MCF 10A (cell line): ENCODE data around the gene OR8B3. TPM values are rescaled to one million over a fixed set of nuclear protein-coding genes. Genes with fewer than 3 reads are reported as not detected.
"Not testable (repeated sequence)": the region's sequence is repeated elsewhere in the genome, so short reads cannot be mapped to it uniquely, and the experiment has no call there.

Experiments used
- BruUV-seq: library from RNA; stranded (reverse); fragments of 400-500 nt; replicated peaks from 2 replicates; lab custom pipeline; 2021; lab: Mats Ljungman, UMichigan
- CTCF ChIA-PET: fragments of 300-600 bp; sonication (Branson Sonifier 250); formaldehyde crosslinking; extraction: SDS; loops from one replicate; lab custom pipeline; 2021; ENCODE audit warnings: antibody characterized with exemption, inconsistent platforms; lab: Yijun Ruan, JAX
- POLR2A ChIA-PET: fragments of 300-600, 350-650 bp; sonication (Branson Sonifier 250); formaldehyde crosslinking; extraction: SDS; loops from one replicate; lab custom pipeline; 2020; ENCODE audit warnings: antibody characterized with exemption, inconsistent platforms; lab: Yijun Ruan, JAX
- DNase-seq: peaks from one replicate; pipeline ENCODE4 v3.0.0-alpha.2; 2018; ENCODE audit not compliant: unreplicated experiment
- H3K27ac Mint-ChIP-seq: one replicate; pipeline ENCODE4 v1.8.0; 2022; ENCODE audit warnings: mild to moderate bottlenecking, low read depth, mixed read lengths; ENCODE audit not compliant: unreplicated experiment
- H3K27me3 Mint-ChIP-seq: one replicate; pipeline ENCODE4 v1.8.0; 2022; ENCODE audit warnings: mixed read lengths; ENCODE audit not compliant: insufficient read depth, unreplicated experiment
- H3K36me3 Mint-ChIP-seq: one replicate; pipeline ENCODE4 v1.8.0; 2022; ENCODE audit warnings: mild to moderate bottlenecking, moderate library complexity, mixed read lengths; ENCODE audit not compliant: insufficient read depth, unreplicated experiment
- H3K4me1 Mint-ChIP-seq: one replicate; pipeline ENCODE4 v1.8.0; 2022; ENCODE audit warnings: mixed read lengths; ENCODE audit not compliant: insufficient read depth, unreplicated experiment
- H3K4me3 Mint-ChIP-seq: one replicate; pipeline ENCODE4 v1.8.0; 2022; ENCODE audit warnings: mild to moderate bottlenecking, moderate library complexity, mixed read lengths; ENCODE audit not compliant: unreplicated experiment
- H3K9me3 Mint-ChIP-seq: one replicate; pipeline ENCODE4 v1.8.0; 2022; ENCODE audit warnings: mixed read lengths; ENCODE audit not compliant: unreplicated experiment
- intact Hi-C: fragments of 100-400 bp; cut with micrococcal nuclease; formaldehyde crosslinking; loops from 2 replicates; pipeline ENCODE4 v1.14.1; 2022
- total RNA-seq: library from RNA; stranded (reverse); gene quantifications from 2 replicates; pipeline ENCODE4 v1.2.3, GENCODE V29; 2022
- TF ChIP-seq, protein P1 (sequence below): fragments of 200-600 bp; IDR thresholded peaks from one replicate; pipeline ENCODE4 v1.8.0; 2022; ENCODE audit warnings: antibody characterized with exemption, mild to moderate bottlenecking; ENCODE audit not compliant: unreplicated experiment

OR8B3 gene
- total RNA-seq, 1 experiment from 2014 or later, result not detected

DNA sequence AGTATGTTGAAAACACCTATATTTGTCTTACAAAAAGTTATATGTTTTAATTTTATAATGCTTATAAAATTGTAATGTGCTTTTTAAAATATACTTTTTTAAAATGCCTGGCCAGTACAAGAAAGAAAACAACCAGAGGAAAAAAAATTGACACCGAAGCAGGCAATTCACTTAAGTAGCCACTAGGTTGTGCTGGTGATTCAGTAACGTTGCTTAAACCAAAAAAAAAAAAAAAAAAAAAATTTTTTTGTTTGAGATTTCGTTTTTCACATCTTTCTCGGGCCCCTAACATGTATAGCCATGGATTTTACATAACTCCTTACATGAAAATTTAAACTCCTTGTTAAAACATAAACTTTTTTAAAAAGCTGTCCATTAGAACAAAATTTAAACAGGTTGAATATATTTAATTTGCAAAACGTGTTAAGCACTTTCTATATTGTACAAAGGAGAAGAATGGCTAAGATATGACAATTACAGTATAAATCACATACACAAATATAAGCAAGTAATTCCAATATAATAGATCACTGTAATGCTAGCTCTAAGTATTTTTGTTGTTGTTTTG lies 16.6 kb upstream of the OR8B3 start:
- no peak overlapping the region for H3K4me3 Mint-ChIP-seq
- BruUV-seq, result no TSS peak
- TF ChIP-seq, protein P1, sequence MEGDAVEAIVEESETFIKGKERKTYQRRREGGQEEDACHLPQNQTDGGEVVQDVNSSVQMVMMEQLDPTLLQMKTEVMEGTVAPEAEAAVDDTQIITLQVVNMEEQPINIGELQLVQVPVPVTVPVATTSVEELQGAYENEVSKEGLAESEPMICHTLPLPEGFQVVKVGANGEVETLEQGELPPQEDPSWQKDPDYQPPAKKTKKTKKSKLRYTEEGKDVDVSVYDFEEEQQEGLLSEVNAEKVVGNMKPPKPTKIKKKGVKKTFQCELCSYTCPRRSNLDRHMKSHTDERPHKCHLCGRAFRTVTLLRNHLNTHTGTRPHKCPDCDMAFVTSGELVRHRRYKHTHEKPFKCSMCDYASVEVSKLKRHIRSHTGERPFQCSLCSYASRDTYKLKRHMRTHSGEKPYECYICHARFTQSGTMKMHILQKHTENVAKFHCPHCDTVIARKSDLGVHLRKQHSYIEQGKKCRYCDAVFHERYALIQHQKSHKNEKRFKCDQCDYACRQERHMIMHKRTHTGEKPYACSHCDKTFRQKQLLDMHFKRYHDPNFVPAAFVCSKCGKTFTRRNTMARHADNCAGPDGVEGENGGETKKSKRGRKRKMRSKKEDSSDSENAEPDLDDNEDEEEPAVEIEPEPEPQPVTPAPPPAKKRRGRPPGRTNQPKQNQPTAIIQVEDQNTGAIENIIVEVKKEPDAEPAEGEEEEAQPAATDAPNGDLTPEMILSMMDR, result peak; percentile 67
- H3K9me3 Mint-ChIP-seq, result no peaks in the 10 kb centered on the region
- ChIA-PET POLR2A (no interaction called here), CTCF (interaction anchor here (0.6 to 8.2 kb wide), 23 partner anchors 9 to 1435 kb away, joined by 3 to 87 read pairs (median 4); partner anchors contain the start of gene OR8B4)
- DNase-seq, result peak; percentile 39
- no peaks in the 10 kb centered on the region for H3K36me3 Mint-ChIP-seq
- H3K4me1 Mint-ChIP-seq, result no peaks in the 10 kb centered on the region
- intact Hi-C loops, result loop anchor here (1.0 kb wide), 1 partner anchor 171 kb away; no protein-coding TSS in a partner anchor
- no peak overlapping the region for H3K27ac Mint-ChIP-seq
- H3K27me3 Mint-ChIP-seq, result peaks cover 63% of the 10 kb centered on the region

DNA sequence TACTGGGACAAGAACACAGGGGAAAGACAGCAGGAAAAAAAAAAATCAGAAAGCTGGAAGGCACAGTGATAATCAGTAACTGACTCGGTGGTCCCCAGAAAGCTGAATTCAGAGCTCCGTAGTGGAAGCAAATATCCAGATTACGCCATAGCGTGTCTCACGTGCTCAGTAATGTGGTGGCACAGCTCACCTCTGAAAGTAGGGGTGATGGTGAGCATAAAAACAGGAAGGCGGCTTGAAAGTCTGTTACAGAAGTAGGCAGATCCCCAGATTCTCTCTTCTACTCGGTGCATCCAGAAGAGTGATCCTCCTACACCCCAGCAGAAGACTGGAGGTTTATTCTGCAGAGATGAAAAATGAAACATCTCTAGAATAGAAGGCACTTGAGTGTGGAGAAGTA lies 11.1 kb upstream of the OR8B3 start:
- Mint-ChIP-seq H3K36me3 (no peaks in the 10 kb centered on the region), H3K4me1 (no peaks in the 10 kb centered on the region), H3K9me3 (no peaks in the 10 kb centered on the region), H3K4me3 (no peak overlapping the region), H3K27ac (no peak overlapping the region), H3K27me3 (peaks cover 86% of the 10 kb centered on the region)
- CTCF ChIA-PET, result interaction anchor here (0.8 kb wide), 1 partner anchor 176 kb away, joined by 3 read pairs; no protein-coding TSS in a partner anchor
- no peak for DNase-seq
- intact Hi-C loops, result loop anchor here (10.0 kb wide), 1 partner anchor 425 kb away; no protein-coding TSS in a partner anchor
- POLR2A ChIA-PET, result no interaction called here
- BruUV-seq, result no TSS peak
- TF ChIP-seq, protein P1, result no peak

DNA sequence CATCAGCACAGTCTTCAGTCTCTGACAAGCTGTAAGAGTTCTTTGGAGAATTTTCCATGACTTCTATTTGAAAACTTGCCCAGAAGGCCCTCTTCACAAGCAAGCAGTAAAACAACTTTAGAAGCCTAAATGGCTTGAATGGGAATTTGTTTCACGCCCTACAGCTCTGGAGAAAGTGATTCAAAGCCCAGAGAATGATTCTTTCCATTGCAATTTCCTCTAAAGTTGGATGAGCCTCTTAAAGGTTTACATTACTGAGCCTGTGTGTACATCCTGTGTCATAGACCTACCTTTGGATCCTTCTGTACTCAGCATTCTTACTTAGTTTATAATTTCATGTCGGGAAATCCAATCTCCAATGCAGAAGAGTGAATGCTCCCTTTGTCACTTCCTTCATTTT lies 6.8 kb upstream of the OR8B3 start:
- no peak for DNase-seq
- H3K4me3 Mint-ChIP-seq, result no peak overlapping the region
- H3K36me3 Mint-ChIP-seq, result no peaks in the 10 kb centered on the region
- peaks cover 64% of the 10 kb centered on the region for H3K27me3 Mint-ChIP-seq
- POLR2A ChIA-PET, result no interaction called here
- TF ChIP-seq, protein P1, result no peak
- H3K9me3 Mint-ChIP-seq, result no peaks in the 10 kb centered on the region
- BruUV-seq, result no TSS peak
- H3K4me1 Mint-ChIP-seq, result no peaks in the 10 kb centered on the region
- no peak overlapping the region for H3K27ac Mint-ChIP-seq
- CTCF ChIA-PET, result interaction anchor here (0.7 kb wide), 1 partner anchor 188 kb away, joined by 3 read pairs; no protein-coding TSS in a partner anchor
- intact Hi-C loops, result loop anchor here (10.0 kb wide), 1 partner anchor 429 kb away; no protein-coding TSS in a partner anchor

DNA sequence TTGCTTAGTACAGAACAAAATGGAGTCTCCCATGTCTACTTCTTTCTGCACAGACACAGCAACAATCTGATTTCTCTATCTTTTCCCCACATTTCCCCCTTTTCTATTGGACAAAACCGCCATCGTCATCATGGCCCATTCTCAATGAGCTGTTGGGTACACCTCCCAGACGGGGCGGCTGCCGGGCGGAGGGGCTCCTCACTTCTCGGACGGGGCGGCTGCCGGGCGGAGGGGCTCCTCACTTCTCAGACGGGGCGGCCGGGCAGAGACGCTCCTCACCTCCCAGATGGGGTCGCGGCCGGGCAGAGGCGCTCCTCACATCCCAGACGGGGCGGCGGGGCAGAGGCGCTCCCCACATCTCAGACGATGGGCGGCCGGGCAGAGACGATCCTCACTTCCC lies 4.4 kb upstream of the OR8B3 start:
- H3K4me1 Mint-ChIP-seq, DNase-seq, H3K4me3 Mint-ChIP-seq, BruUV-seq, H3K36me3 Mint-ChIP-seq, H3K27ac Mint-ChIP-seq, H3K9me3 Mint-ChIP-seq: not testable (repeated sequence)
- H3K27me3 Mint-ChIP-seq, result peaks cover 40% of the 10 kb centered on the region
- CTCF ChIA-PET, result interaction anchor here (0.6 to 3.1 kb wide), 13 partner anchors 8 to 397 kb away, joined by 3 to 20 read pairs (median 4); partner anchors contain the start of gene MSANTD2
- POLR2A ChIA-PET, result interaction anchor here (0.6 kb wide), 1 partner anchor 167 kb away, joined by 3 read pairs; the partner anchor contains the start of gene OR8A1
- intact Hi-C loops, result loop anchor here (5.0 to 10.0 kb wide), 2 partner anchors 331 to 432 kb away; no protein-coding TSS in a partner anchor
